GM12892 (cell line): ENCODE results near the gene JAZF1.

ENCODE experiments used
- POLR2A ChIP-seq: IDR thresholded peaks from 2 replicates; pipeline ENCODE4 v1.6.1; 2011; ENCODE audit warnings: low read depth, low read length, control low read depth
- POLR2AphosphoS5 ChIP-seq: IDR thresholded peaks from 2 replicates; pipeline ENCODE4 v1.6.1; 2011; ENCODE audit warnings: low read depth, low read length, control low read depth

GRCh38 chr7:27922907-27923641, 257.5 kb downstream of the JAZF1 start:
- TF ChIP-seq POLR2A (no peak), POLR2AphosphoS5 (no peak)
